HG02763 (cell line): ENCODE data around the gene KLF2.

Experiments used
- ATAC-seq: cut with Tn5 transposase; IDR thresholded peaks from one replicate; pipeline ENCODE4 v1.9.1; 2021; ENCODE audit warnings: mild to moderate bottlenecking, moderate library complexity; ENCODE audit not compliant: unreplicated experiment

KLF2 gene

DNA sequence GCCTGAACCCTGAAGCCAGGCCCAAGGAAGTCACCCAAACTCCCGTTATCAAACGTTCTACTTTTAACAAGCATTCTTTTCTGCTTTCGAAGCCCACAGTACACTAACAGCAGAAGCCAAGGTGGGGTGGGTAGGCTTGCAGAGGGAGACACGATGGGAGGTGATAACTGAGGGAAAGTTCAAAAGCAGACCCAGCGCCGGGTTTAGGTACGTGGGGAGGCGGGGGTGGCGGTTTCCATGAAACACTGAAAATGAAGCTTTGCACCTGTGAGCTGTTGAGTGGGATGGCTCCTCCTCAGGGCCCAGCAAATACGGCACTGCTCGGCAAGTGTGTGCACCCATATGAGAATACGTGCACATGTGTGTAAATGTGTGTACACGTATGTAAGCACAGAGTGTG is 49.8 kb downstream of the KLF2 start:
- no peak for ATAC-seq

DNA sequence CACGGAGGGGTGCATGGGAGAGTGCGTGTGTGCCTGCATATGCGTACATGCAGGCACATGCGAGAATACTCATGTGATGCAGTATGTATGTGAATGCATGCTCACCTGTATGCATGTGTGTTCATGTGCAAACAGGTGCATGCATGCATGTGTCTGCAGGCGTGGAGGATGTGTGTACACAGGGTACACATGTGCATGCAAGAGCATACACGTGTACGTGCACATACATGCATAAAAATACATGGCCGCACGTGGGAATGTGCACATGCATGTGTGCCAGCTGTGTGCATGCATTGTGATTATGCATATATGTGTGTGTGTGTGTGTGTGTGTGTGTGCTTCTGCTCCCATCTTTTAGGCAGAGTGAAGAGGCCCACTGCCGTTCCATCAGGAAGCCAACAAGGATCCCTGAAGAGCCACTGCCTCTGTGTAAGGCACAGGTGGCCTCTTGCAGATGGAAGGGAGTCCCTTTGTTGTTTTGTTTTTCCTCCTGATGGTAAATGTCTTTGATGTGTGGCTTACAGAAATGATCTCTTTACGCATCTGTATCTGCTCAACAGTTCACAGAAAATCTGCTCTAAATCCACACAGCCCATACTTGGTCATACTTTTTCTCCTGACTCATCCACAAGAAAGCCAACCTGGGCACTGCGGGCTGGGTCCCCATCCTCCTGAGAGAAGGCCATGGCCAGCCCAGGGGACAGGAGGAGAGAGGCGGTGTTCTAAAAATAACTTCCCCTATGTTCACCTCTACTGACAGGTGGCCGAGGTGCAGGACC is 50.7 kb downstream of the KLF2 start:
- no peak for ATAC-seq

DNA sequence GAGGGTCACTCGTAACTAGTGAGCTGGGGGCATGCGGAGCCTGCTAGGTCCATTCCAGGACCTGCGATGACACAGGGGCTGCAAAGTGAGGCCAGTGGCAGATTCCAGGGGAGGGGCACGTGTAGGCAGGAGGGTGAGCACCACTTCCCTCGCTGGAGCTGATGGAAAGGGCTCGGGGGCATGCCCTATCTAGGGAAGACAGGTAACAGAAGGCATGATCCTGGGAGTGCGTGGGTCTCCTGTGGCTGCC is 51.2 kb downstream of the KLF2 start:
- ATAC-seq = no peak

DNA sequence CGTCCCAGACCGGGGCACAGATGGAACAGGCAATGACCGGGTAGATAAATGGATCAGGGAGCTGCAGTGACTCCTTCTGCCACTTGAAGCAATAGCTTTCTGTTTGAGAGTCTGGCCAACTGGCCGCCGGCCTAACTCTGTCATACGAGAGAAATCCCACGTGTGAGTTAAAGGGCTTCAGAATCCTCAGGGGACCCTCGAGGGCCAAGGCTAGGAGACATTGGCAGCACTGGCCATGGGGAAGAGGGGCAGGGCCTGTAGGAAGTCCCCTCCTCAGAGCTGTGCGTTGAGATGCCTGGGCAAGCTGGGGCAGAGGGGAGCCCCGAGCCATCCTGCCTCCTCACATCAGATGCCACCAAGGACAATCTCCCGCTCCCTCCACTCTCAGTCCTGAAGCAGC is 51.6 kb downstream of the KLF2 start:
- ATAC-seq = no peak

DNA sequence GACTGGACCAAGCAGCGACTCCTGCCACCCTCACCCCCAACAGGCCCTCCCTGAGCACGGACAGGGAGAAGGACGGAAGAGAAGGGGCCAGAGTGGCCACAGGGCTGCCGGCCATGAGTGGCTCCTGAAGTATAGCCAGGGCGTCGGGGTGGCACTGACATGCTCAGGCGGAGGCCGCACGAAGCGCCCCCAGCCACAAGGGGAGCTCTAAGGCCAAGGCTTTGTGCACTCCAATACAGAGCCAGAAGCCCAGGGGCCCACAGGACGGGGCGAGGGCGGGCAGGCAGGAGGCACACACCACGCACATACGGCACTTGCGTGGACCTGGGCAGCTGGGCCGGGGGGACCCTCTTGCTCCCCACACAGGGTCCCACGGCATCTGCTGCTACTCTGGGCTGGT is 52.0 kb downstream of the KLF2 start:
- ATAC-seq = no peak

DNA sequence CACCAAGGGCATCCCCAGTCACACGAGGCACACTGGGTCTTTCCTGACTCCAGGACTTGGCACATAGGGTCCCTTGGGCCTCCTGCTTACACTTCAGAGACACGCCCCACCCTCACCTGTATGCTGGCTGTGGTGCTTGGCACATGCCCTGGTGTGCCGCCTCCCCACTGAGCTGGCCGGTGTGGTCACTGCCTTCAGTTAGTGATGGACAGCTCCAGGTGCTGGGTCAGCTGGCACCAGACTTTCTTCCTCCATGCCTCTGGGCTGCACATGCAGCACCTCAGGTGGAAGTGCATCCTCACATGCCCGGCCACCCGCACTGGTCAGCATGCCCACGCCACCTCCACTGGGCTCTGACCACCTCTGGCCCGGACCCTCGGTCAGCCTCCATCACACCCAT is 52.9 kb downstream of the KLF2 start:
- ATAC-seq = no peak
